HPDE6-E6E7 (cell line): ENCODE results near the gene SEMA5A.
"Not testable (repeated sequence)": the region's sequence is repeated elsewhere in the genome, so short reads cannot be mapped to it uniquely, and the experiment has no call there.

ENCODE experiments used
- DNase-seq: peaks from one replicate; pipeline ENCODE4 v3.0.0; 2011; ENCODE audit warnings: missing footprints; ENCODE audit errors: extremely low spot score

SEMA5A gene

GRCh38 chr5:9361835-9362234, 184.0 kb downstream of the SEMA5A start:
- DNase-seq: peak; percentile 60

DNA sequence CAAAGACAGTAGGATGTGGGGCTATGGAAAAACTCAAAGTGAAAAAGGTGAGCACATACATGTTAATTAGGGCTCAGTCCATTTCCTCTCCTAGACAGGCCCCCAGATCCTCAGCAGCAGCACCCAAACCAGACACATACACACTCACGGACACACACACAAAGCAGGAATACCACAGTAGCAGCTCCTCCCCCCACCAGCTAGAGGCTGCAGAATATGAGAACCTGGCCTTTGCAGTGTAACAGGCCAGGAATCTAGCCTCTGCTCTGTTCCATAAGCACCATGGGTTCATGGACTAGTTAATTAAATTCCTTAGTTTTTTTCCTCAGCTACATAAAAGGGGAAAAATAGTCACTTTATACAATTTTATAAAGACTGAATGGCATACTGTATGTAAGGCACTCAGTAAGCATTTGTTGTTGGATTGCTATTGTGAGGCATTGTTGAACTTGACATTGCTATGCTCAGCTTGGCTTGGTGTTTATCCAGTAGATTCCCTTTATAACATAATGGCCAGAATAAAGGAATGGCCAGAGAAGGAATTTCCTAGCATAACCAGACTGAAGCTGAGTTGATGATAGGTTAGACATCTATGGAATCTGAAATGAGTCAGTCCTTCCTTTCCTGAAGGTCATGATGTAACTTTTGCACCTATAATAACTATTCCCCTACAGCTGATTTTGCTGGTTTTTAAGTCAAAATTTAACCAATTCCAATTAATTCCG, 186.8 kb downstream of the SEMA5A start:
- no peak for DNase-seq

DNA sequence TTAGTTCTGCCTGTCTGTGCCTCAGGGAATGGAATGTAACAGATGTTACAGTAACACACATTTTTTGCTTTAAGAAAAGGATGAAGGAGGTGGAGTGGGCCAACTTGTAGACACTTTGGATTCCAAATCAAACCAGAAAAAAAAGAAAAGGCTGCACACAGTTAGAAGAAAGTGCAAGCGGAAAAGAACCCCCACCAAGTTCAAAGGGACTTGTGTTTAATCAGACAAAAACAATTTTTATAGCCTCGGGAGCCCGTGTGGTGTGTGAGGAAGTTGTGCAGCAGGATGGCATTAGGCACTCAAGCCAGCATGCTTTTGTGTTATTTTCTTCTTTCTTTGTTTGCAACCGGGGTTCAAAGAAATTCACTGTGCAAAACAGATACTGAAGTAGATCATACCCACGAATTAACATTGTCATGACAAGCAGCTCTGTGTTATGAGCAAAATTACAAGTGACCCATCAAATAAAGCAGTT, 189.5 kb downstream of the SEMA5A start:
- DNase-seq: no peak

DNA sequence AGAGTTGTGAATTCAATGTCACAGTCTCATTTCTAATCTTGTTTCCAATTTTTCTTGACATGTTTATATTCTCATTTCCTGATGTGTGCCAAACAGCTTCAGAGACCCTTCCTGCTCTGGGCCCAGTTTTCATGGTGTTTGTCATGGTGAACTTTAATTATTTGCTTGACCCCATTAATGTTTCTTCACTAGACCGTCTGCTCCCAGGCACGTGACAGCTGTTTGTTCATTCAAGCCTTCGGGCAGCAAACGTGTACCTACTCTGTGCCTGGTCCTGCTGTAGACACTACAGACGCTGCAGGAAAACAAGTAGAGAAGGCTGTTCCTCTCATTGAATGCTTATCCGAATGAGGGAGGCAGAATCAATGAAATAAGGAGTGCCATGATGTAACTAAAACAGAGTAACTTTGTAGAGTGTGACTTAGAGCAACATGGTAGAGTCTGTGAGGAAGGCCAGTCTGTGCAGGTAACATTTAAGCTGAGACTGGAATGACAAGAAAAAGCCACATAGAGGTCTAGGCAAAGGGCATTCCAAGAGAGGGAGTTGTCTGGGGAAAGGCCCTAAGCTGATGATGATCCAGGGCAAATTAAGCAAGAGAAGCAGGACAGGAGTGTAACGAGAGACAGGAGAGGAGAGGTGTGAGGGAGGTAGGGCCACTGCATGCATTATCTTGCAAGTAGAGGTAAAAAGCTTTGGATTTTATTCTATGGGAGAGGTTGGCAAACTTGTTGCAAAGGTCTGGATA, 191.4 kb downstream of the SEMA5A start:
- no peak for DNase-seq

DNA sequence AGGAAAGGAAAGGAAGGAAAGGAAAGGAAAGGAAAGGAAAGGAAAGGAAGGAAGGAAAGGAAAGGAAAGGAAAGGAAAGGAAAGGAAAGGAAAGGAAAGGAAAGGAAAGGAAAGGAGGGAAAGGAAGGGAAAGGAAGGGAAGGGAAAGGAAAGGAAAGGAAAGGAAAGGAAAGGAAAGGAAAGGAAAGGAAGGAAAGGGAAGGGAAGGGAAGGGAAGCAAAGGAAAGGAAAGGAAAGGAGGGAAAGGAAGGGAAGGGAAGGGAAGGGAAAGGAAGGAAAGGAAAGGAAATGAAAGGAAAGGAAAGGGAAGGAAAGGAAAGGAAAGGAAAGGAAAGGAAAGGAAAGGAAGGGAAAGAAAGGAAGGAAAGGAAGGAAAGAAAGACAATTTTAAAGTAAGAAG, 192.8 kb downstream of the SEMA5A start:
- not testable (repeated sequence) for DNase-seq

DNA sequence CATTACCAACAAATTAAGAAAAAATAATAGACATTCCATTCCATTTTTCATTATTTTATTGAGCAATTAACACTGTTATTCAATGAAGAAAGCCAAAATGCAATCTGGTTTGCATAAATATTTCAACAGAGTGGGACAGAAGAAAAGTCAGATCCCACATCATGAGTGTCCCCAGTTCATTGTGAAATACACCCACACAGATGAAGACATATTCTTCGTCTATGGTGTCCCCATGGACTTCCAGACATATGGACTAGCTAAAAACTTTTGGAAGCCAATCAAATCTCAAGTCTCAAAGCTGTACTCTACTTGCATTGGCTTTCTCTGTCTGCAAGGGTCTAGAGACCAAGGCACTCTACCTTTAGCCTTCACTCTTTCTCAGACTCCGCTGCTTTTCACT, 194.3 kb downstream of the SEMA5A start:
- DNase-seq: no peak

DNA sequence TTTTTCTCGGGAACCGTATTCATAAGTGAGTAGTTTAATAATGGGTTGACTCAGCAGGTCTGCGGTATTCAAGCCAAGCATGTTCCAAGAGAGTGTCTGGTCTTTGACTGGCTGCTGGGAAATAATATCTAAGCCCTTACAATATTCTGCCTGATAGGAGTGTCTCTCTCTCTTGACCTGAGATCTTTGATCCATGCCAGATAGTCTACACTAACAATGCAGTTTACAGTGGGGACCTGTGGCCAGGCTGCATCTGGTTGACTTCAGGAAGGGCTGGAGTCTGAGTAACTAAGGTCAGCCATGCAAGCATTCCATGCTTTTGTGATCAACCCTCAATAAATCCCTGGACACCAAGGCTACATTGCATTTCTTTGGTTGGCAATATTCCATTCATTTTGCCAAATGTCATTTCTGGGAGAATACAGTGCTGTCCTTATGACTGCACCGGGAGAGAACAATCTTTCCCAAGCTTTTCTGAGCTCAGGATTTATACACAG, 195.5 kb downstream of the SEMA5A start:
- DNase-seq: no peak

DNA sequence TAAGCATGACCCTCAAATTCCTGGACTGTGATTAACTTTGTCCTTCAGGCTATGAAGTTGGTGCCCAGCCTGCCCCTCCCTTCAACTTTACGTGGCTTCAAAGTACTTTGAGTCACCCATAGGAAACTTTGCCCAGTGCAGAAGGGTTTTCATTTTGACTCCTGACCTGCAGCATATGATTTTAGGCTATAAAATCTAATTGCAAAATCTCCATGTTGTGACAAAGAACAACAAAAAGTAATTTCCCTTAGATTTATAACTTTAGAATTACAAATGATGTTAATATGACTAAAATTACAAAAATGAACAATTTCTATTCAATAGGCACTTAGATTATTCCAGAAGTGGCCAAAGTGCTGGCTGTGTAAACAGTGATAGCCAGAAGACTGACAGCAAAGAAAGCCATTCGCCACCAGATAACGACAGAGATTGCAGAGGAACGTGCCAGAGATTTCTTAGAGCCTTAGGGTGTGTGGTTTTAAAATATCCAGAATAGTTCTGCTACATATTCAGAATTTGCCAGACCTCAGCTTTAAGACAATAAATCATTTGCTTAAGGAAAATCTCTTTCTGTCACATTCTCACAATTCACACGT, 197.4 kb downstream of the SEMA5A start:
- DNase-seq: peak; percentile 71

- no peak for DNase-seq
These were observed 198.2 kb downstream of the SEMA5A start for GRCh38 chr5:9347541-9348295.

DNA sequence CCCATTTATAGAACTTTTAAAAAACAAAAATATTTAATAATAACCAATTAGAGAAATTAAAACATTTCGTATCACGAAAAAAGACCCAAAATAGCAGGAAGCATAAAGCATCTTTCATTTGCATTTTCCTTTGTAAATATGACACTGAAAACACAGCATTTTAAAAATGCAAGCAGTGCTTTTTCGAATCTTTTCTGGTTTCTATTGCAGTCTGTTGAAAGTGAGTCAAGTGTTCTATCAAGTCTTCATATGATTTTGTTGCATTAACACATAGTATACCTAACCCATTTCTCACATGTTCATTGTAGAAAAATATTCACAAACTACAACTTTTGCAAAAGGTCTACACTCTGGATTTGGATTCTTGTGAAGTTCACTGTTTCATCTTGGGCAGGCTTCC, 198.8 kb downstream of the SEMA5A start:
- no peak for DNase-seq

DNA sequence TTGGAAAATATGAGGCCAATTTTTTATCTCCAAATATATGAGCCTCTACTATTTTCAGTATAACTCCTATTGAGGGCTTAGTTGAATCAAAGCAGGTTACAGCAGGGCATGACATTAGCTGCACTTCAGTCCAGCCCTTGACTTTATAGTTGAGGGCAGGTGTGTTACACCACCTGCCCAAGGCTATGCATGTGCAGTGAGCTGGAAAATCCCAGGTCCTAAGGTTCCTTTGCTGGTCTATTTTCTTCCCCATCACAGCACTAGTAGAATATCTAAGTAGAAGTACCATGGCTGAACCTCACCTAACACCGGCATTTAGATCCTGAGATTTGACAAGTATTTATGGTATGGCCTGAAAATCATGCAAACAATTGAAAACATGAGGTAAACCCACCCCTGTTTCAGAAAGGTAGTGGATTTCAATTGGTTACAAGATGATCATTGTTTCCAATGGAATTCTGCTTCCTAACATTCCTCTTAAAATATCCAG, 201.1 kb downstream of the SEMA5A start:
- no peak for DNase-seq

GRCh38 chr5:9343146-9343850, 202.6 kb downstream of the SEMA5A start:
- DNase-seq: no peak

GRCh38 chr5:9342161-9342787, 203.6 kb downstream of the SEMA5A start:
- no peak for DNase-seq

GRCh38 chr5:9340085-9340484, 205.8 kb downstream of the SEMA5A start:
- no peak for DNase-seq

DNA sequence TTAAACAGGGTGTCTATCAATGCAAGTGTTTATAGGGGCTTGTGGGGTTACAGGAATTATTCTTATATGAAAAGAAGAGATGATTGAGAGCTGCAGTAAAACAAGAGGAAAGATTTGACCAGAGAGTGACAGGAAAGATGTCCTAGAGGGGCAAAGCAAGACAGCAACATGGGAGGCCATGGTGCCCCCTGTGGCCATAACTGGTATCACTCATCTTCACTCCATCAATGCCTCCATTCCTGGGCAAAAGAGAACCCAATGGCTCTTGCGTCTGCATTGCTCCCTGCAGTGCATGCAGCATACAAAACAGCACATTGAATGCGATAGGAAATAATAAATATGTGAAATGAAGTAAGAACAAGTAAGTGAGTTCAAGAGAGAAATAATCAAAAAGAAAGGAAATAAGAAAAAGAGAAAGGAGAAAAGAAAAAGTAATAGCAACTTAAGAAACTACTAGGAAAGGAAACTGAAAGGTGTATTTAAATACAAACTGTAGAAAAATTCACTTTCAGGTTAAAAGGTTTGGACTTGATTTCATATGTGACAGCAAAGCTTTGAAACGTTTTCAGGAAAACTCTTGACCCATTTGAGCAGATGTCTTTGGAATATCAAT, 206.6 kb downstream of the SEMA5A start:
- no peak for DNase-seq

DNA sequence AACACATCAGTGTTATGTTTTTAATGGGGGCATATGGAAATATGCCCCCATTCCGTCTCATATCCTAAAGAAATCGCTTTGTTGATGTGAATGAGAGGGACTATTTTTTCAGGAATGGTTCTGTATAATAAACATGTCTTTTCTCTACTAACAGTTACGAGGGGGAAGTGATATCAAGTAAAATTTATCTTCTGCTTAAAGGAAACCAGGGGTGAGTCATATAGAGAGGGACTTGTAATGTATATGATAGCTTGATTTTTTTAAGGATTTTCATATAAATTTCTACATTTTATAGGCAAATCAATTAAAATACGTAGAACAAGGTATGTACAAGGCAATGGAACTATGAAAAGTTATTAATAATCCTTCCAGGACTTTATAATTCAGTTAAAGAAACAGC, 207.1 kb downstream of the SEMA5A start:
- no peak for DNase-seq

DNA sequence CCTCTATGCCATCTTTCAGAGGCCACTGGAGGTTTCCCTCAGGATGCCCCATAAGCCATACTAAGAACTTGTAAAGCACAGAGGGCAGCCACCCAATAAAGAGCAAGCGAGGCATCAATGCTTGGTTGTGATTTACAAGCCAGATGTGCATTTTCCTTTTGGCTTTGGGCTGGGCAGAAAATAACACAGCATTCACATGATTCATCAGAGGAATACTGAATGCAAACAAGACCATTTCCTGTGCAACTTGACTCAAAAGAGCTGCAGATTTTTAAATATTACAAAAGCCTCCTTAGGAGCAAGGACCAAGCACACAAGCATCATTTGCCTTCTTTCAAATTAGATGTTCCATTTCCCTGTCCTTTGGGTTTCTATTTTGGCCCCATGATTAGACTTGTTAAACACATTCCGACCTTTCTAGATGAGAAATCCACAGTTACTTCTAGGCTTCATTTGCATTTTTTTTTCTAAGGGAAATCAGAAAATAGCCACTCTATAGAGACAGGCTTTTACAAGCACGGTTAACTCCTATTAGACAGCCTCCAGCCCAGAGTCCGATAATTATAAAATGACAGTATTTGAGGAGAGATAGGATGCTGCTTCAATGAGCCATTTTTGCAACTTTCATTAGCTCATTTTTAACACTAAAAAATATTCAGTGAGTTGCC, 207.8 kb downstream of the SEMA5A start:
- DNase-seq: no peak

DNA sequence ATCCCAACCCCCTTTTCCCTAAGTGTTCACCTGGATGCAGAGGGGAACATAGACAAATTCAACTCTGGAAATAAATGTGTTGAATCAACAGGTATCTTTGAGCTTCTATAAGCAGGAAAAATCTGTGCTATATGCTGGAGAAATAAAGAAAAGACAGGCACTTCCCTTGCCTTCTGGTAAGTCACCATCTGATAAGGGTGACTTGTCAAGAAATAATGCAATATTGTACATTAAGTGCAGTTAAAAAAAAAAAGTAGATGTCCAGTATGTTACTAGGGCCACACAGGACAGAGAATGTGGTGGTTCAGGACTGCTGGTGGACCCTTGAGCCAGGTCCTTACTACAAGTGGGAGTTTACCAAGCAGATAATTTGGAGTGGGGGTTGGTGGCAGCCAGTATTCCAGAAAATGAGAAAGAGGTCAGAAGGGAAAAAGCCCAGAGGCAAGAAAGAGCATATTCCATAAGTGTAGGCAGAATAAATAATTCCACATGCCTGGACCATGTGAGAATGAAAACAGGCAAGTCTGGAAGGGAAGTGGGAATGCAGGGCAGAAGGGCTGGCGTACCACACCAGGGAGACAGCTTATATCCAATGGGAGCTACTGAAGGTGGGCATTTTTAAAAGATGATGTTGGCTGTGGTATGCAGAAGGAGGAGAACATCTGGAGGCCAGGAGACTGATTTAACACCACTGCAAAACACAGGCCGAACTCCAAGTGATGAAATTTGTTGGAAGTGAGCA, 209.9 kb downstream of the SEMA5A start:
- no peak for DNase-seq

DNA sequence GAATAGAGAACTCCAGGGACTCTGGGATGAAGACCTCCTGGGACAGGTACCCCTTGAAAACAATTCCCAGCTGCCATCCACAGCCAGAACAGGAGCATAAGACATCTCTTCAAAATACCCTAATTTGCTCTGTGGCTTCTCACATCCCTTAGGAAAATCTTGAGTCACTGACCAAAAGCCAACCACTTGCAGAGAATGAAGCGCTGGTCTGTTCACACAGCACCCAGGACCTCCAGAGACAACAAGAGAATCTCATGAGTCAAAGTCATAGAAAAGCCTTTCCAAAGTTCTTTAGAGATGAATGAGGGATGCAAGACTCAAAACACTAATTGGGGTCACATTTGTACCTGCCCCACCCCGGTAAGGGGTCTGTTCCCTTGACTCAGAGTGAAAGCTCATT, 210.6 kb downstream of the SEMA5A start:
- DNase-seq: no peak
